Measurements from ENCODE around the gene TMEM169. TPM values are rescaled to one million over a fixed set of nuclear protein-coding genes. Genes with fewer than 3 reads are reported as not detected.

The TMEM169 gene, protein sequence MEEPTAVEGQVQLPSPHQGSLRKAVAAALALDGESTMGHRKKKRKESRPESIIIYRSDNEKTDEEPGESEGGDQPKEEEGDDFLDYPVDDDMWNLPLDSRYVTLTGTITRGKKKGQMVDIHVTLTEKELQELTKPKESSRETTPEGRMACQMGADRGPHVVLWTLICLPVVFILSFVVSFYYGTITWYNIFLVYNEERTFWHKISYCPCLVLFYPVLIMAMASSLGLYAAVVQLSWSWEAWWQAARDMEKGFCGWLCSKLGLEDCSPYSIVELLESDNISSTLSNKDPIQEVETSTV
- 0.25 TPM for total RNA-seq
- long read RNA-seq, result 0 reads

GRCh38 chr2:216081487-216082116 is at the start of gene TMEM169, which contains the start of gene PECR:
Gene TMEM169 (plus strand): TSS chr2:216081919. CDS start chr2:216095964, 14,045 bp downstream.
Gene PECR (minus strand): TSS chr2:216081809. CDS start chr2:216081741, 68 bp downstream.
- peak; percentile 86 for DNase-seq
- no peaks in the 10 kb centered on the region for H3K27me3 ChIP-seq (ENCODE audit: low read depth)
- no peaks in the 10 kb centered on the region for H3K36me3 ChIP-seq
- no peaks in the 10 kb centered on the region for H3K9me3 ChIP-seq (replicated peaks)
- H3K4me1 ChIP-seq, result peaks cover 19% of the 10 kb centered on the region
- TF ChIP-seq, protein P1, sequence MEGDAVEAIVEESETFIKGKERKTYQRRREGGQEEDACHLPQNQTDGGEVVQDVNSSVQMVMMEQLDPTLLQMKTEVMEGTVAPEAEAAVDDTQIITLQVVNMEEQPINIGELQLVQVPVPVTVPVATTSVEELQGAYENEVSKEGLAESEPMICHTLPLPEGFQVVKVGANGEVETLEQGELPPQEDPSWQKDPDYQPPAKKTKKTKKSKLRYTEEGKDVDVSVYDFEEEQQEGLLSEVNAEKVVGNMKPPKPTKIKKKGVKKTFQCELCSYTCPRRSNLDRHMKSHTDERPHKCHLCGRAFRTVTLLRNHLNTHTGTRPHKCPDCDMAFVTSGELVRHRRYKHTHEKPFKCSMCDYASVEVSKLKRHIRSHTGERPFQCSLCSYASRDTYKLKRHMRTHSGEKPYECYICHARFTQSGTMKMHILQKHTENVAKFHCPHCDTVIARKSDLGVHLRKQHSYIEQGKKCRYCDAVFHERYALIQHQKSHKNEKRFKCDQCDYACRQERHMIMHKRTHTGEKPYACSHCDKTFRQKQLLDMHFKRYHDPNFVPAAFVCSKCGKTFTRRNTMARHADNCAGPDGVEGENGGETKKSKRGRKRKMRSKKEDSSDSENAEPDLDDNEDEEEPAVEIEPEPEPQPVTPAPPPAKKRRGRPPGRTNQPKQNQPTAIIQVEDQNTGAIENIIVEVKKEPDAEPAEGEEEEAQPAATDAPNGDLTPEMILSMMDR (IDR thresholded peaks at IDR 0.05; ENCODE audit: borderline replicate concordance), result no peak
- H3K27ac ChIP-seq (replicated peaks), result peak within 1 kb of the TSS; percentile 45
- H3K4me3 ChIP-seq, result peak within 1 kb of the TSS; percentile 75
- intact Hi-C loops (cut with micrococcal nuclease), result no loop called here

GRCh38 chr2:216031960-216032689 is 49.6 kb upstream of the TMEM169 start:
- H3K36me3 ChIP-seq, result peaks cover 15% of the 10 kb centered on the region
- H3K27ac ChIP-seq (replicated peaks), result no peak overlapping the region
- no peak overlapping the region for H3K4me3 ChIP-seq
- TF ChIP-seq, protein P1 (IDR thresholded peaks at IDR 0.05; ENCODE audit: borderline replicate concordance), result no peak
- H3K4me1 ChIP-seq, result no peaks in the 10 kb centered on the region
- no peaks in the 10 kb centered on the region for H3K27me3 ChIP-seq (ENCODE audit: low read depth)
- no peak for DNase-seq
- H3K9me3 ChIP-seq (replicated peaks), result no peaks in the 10 kb centered on the region
- intact Hi-C loops (cut with micrococcal nuclease), result no loop called here

GRCh38 chr2:216033403-216033802 is 48.3 kb upstream of the TMEM169 start:
- Histone ChIP-seq H3K4me1 (no peaks in the 10 kb centered on the region), H3K9me3 (replicated peaks) (no peaks in the 10 kb centered on the region), H3K27ac (replicated peaks) (no peak overlapping the region), H3K36me3 (peaks cover 13% of the 10 kb centered on the region), H3K27me3 (ENCODE audit: low read depth) (no peaks in the 10 kb centered on the region), H3K4me3 (no peak overlapping the region)
- TF ChIP-seq, protein P1 (IDR thresholded peaks at IDR 0.05; ENCODE audit: borderline replicate concordance), result no peak
- intact Hi-C loops (cut with micrococcal nuclease), result no loop called here
- DNase-seq, result no peak

DNA sequence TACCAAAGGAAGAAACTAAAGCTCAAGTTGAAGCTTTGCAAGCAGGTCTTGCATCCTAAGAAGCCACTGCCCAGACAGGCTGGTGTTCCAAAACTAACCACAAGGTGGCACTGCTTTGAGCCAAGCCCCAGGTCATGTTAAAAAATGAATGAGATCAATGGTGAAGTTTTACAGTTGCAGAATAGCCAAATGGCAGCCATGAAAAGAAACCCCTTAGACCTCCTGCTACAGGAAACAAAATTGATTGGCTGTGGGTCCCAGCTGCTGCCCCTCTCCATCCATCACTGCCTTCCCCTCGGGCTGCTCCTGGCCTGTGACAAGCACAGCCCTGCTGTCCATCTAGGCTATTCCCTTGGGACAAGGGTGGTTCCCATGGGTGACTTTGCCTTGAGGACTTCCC is 47.7 kb upstream of the TMEM169 start:
- no peak overlapping the region for H3K4me3 ChIP-seq
- TF ChIP-seq, protein P1 (IDR thresholded peaks at IDR 0.05; ENCODE audit: borderline replicate concordance), result peak; percentile 95
- peaks cover 8% of the 10 kb centered on the region for H3K36me3 ChIP-seq
- no peaks in the 10 kb centered on the region for H3K27me3 ChIP-seq (ENCODE audit: low read depth)
- peak; percentile 40 for DNase-seq
- intact Hi-C loops (cut with micrococcal nuclease), result no loop called here
- H3K9me3 ChIP-seq (replicated peaks), result no peaks in the 10 kb centered on the region
- H3K27ac ChIP-seq (replicated peaks), result no peak overlapping the region
- no peaks in the 10 kb centered on the region for H3K4me1 ChIP-seq

- intact Hi-C loops (cut with micrococcal nuclease), result no loop called here
- TF ChIP-seq, protein P1 (IDR thresholded peaks at IDR 0.05; ENCODE audit: borderline replicate concordance), result no peak
- H3K36me3 ChIP-seq, result peaks cover 26% of the 10 kb centered on the region
- no peak for DNase-seq
- H3K9me3 ChIP-seq (replicated peaks), result no peaks in the 10 kb centered on the region
- no peak overlapping the region for H3K27ac ChIP-seq (replicated peaks)
- no peaks in the 10 kb centered on the region for H3K4me1 ChIP-seq
- H3K4me3 ChIP-seq, result no peak overlapping the region
- no peaks in the 10 kb centered on the region for H3K27me3 ChIP-seq (ENCODE audit: low read depth)
These were observed 41.8 kb upstream of the TMEM169 start for GRCh38 chr2:216039918-216040317.
